ENCODE data around the gene HDDC2.

DNA sequence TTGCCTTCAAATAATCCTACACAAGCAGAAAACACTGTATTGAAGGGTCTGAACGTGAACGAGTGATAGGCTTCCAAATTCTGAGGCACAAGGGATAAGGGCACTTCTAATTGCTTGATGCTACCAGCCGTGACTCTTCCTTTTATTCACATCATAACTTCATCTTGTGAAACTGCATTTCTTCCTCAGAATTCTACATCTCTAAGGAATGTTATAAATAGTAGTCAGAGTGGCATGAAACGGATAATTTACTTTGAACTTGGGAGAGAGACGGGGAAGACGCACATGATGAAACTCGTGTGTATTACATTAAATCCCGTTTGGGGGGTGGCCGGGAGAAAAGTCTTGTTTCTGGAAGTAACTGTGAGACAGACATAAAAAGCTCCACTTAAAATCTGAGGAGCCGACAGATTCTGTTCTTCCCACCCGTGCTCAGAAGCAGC is 754 bp downstream of the HDDC2 start:
- TF ChIP-seq SMC3 (conservative IDR thresholded peaks at IDR 0.05; ENCODE audit: insufficient read depth, low read depth, low read length) (no peak), CTCF (IDR thresholded peaks at IDR 0.05 in 2 of 3, conservative IDR thresholded peaks at IDR 0.05 in 1 of 3; ENCODE audit: insufficient read depth in 2 of 3, low read depth in 1 of 3, low read length in 3 of 3) (no peak), MAX (CRISPR knock-in tag; IDR thresholded peaks at IDR 0.05) (no peak), SMARCB1 (IDR thresholded peaks at IDR 0.05; ENCODE audit: insufficient read length, low read depth) (no peak), POLR2A (conservative IDR thresholded peaks at IDR 0.05) (no peak), MAFK (IDR thresholded peaks at IDR 0.05; ENCODE audit: low read length) (no peak)
- TF ChIP-seq, protein P1, sequence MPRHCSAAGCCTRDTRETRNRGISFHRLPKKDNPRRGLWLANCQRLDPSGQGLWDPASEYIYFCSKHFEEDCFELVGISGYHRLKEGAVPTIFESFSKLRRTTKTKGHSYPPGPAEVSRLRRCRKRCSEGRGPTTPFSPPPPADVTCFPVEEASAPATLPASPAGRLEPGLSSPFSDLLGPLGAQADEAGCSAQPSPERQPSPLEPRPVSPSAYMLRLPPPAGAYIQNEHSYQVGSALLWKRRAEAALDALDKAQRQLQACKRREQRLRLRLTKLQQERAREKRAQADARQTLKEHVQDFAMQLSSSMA (CRISPR knock-in tag; IDR thresholded peaks at IDR 0.05): no peak
